Memory B cell (primary cell): Measurements from ENCODE around the gene YAE1.

Experiments used
- ATAC-seq: fragments of 150-1000 bp; cut with Tn5 transposase; 2 replicates; pipeline ENCODE4 v1.10.0; 2021; ENCODE audit warnings: low read depth, mild to moderate bottlenecking, moderate library complexity
- DNase-seq, 2 donors: peaks; one replicate each; pipeline ENCODE4 v3.0.0; 2022; ENCODE audit warnings: low spot score in 2 of 2
- H3K27ac Mint-ChIP-seq: one replicate; pipeline ENCODE4 v1.8.0; 2022; ENCODE audit warnings: mild to moderate bottlenecking, moderate library complexity, mixed read lengths
- H3K27me3 Mint-ChIP-seq: one replicate; pipeline ENCODE4 v1.8.0; 2022; ENCODE audit warnings: mixed read lengths
- H3K36me3 Mint-ChIP-seq: one replicate; pipeline ENCODE4 v1.8.0; 2022; ENCODE audit warnings: mild to moderate bottlenecking, mixed read lengths
- H3K4me1 Mint-ChIP-seq: one replicate; pipeline ENCODE4 v1.8.0; 2022; ENCODE audit warnings: mixed read lengths
- H3K4me3 Mint-ChIP-seq: one replicate; pipeline ENCODE4 v1.8.0; 2022; ENCODE audit warnings: mild to moderate bottlenecking, moderate library complexity, mixed read lengths
- H3K9me3 Mint-ChIP-seq: one replicate; pipeline ENCODE4 v1.8.0; 2022; ENCODE audit warnings: mixed read lengths

The YAE1 gene

GRCh38 chr7:39574673-39575349 is 8.6 kb downstream of the YAE1 start:
- no peak for ATAC-seq
- Mint-ChIP-seq H3K36me3 (peaks cover 7% of the 10 kb centered on the region), H3K4me1 (no peaks in the 10 kb centered on the region), H3K9me3 (no peaks in the 10 kb centered on the region), H3K27me3 (no peaks in the 10 kb centered on the region), H3K4me3 (no peak overlapping the region), H3K27ac (no peak overlapping the region)
- DNase-seq: no peak

GRCh38 chr7:39577229-39577874 is 11.1 kb downstream of the YAE1 start:
- H3K36me3 Mint-ChIP-seq: peaks cover 5% of the 10 kb centered on the region
- H3K27me3 Mint-ChIP-seq: no peaks in the 10 kb centered on the region

GRCh38 chr7:39580149-39580874 is 14.1 kb downstream of the YAE1 start:
- Mint-ChIP-seq H3K4me3 (no peak overlapping the region), H3K27me3 (no peaks in the 10 kb centered on the region), H3K36me3 (peaks cover 3% of the 10 kb centered on the region), H3K4me1 (peaks cover 5% of the 10 kb centered on the region), H3K27ac (peak overlapping the region; percentile 12), H3K9me3 (no peaks in the 10 kb centered on the region)
- DNase-seq (peak; percentile 64 to 72), ATAC-seq (peak; percentile 95)

More at GRCh38 chr7:39577229-39577874, 11.1 kb downstream of the YAE1 start:
- no peak overlapping the region for H3K4me3 Mint-ChIP-seq
- H3K4me1 Mint-ChIP-seq: peaks cover 5% of the 10 kb centered on the region
- no peak for ATAC-seq
- DNase-seq: no peak
- H3K9me3 Mint-ChIP-seq: no peaks in the 10 kb centered on the region
- H3K27ac Mint-ChIP-seq: no peak overlapping the region

GRCh38 chr7:39582536-39582935 is 16.3 kb downstream of the YAE1 start:
- Mint-ChIP-seq H3K4me3 (no peak overlapping the region), H3K36me3 (no peaks in the 10 kb centered on the region), H3K27me3 (no peaks in the 10 kb centered on the region), H3K9me3 (no peaks in the 10 kb centered on the region), H3K4me1 (peaks cover 5% of the 10 kb centered on the region), H3K27ac (no peak overlapping the region)
- ATAC-seq (no peak), DNase-seq (no peak)

GRCh38 chr7:39583539-39583938 is 17.3 kb downstream of the YAE1 start:
- no peaks in the 10 kb centered on the region for H3K36me3 Mint-ChIP-seq
- peaks cover 5% of the 10 kb centered on the region for H3K4me1 Mint-ChIP-seq
- H3K27me3 Mint-ChIP-seq: no peaks in the 10 kb centered on the region
- H3K27ac Mint-ChIP-seq: no peak overlapping the region
- DNase-seq (no peak), ATAC-seq (no peak)
- no peak overlapping the region for H3K4me3 Mint-ChIP-seq
- no peaks in the 10 kb centered on the region for H3K9me3 Mint-ChIP-seq

GRCh38 chr7:39587393-39587792 is 21.2 kb downstream of the YAE1 start:
- no peaks in the 10 kb centered on the region for H3K9me3 Mint-ChIP-seq
- H3K4me3 Mint-ChIP-seq: no peak overlapping the region
- H3K27ac Mint-ChIP-seq: no peak overlapping the region
- H3K4me1 Mint-ChIP-seq: no peaks in the 10 kb centered on the region
- no peaks in the 10 kb centered on the region for H3K27me3 Mint-ChIP-seq
- DNase-seq (no peak), ATAC-seq (no peak)
- no peaks in the 10 kb centered on the region for H3K36me3 Mint-ChIP-seq

GRCh38 chr7:39588416-39588815 is 22.2 kb downstream of the YAE1 start:
- Mint-ChIP-seq H3K27ac (no peak overlapping the region), H3K4me3 (no peak overlapping the region), H3K9me3 (no peaks in the 10 kb centered on the region), H3K27me3 (no peaks in the 10 kb centered on the region), H3K4me1 (no peaks in the 10 kb centered on the region), H3K36me3 (no peaks in the 10 kb centered on the region)
- DNase-seq (no peak), ATAC-seq (no peak)

- H3K27ac Mint-ChIP-seq: no peak overlapping the region
- ATAC-seq (peak; percentile 42), DNase-seq (no peak)
- no peaks in the 10 kb centered on the region for H3K4me1 Mint-ChIP-seq
- no peaks in the 10 kb centered on the region for H3K27me3 Mint-ChIP-seq
- no peaks in the 10 kb centered on the region for H3K36me3 Mint-ChIP-seq
- H3K4me3 Mint-ChIP-seq: no peak overlapping the region
- H3K9me3 Mint-ChIP-seq: no peaks in the 10 kb centered on the region
These were observed 23.3 kb downstream of the YAE1 start for GRCh38 chr7:39589323-39590111.

GRCh38 chr7:39592586-39592985 is 26.4 kb downstream of the YAE1 start:
- Mint-ChIP-seq H3K27ac (no peak overlapping the region), H3K9me3 (no peaks in the 10 kb centered on the region), H3K4me1 (no peaks in the 10 kb centered on the region), H3K27me3 (no peaks in the 10 kb centered on the region), H3K36me3 (no peaks in the 10 kb centered on the region), H3K4me3 (no peak overlapping the region)
- ATAC-seq (no peak), DNase-seq (no peak)

GRCh38 chr7:39594988-39595620 is 28.9 kb downstream of the YAE1 start:
- Mint-ChIP-seq H3K4me1 (no peaks in the 10 kb centered on the region), H3K4me3 (no peak overlapping the region), H3K36me3 (no peaks in the 10 kb centered on the region), H3K27ac (no peak overlapping the region), H3K27me3 (no peaks in the 10 kb centered on the region), H3K9me3 (no peaks in the 10 kb centered on the region)
- DNase-seq (no peak), ATAC-seq (no peak)

- DNase-seq: no peak
- ATAC-seq: no peak
These were observed 36.1 kb downstream of the YAE1 start for GRCh38 chr7:39602351-39602750.

GRCh38 chr7:39603924-39604323 is 37.7 kb downstream of the YAE1 start:
- DNase-seq (no peak), ATAC-seq (no peak)
- no peak overlapping the region for H3K27ac Mint-ChIP-seq
- H3K4me3 Mint-ChIP-seq: no peak overlapping the region
- H3K9me3 Mint-ChIP-seq: no peaks in the 10 kb centered on the region
- peaks cover 1% of the 10 kb centered on the region for H3K4me1 Mint-ChIP-seq
- H3K27me3 Mint-ChIP-seq: peaks cover 7% of the 10 kb centered on the region
- H3K36me3 Mint-ChIP-seq: no peaks in the 10 kb centered on the region

More at GRCh38 chr7:39602351-39602750, 36.1 kb downstream of the YAE1 start:
- no peak overlapping the region for H3K4me3 Mint-ChIP-seq
- H3K4me1 Mint-ChIP-seq: no peaks in the 10 kb centered on the region
- no peaks in the 10 kb centered on the region for H3K36me3 Mint-ChIP-seq
- H3K27ac Mint-ChIP-seq: no peak overlapping the region
- no peaks in the 10 kb centered on the region for H3K9me3 Mint-ChIP-seq
- H3K27me3 Mint-ChIP-seq: peaks cover 2% of the 10 kb centered on the region

GRCh38 chr7:39605087-39605486 is 38.9 kb downstream of the YAE1 start:
- no peaks in the 10 kb centered on the region for H3K36me3 Mint-ChIP-seq
- H3K27ac Mint-ChIP-seq: no peak overlapping the region
- H3K4me3 Mint-ChIP-seq: no peak overlapping the region
- peaks cover 8% of the 10 kb centered on the region for H3K4me1 Mint-ChIP-seq
- no peaks in the 10 kb centered on the region for H3K9me3 Mint-ChIP-seq
- no peak for DNase-seq
- H3K27me3 Mint-ChIP-seq: peaks cover 10% of the 10 kb centered on the region
- no peak for ATAC-seq
